NCI-H146 treated with DMSO at 0.1 percent for 48 hours (cell line): ENCODE measurements around the gene ANKRD28.
"Not testable (repeated sequence)": the region's sequence is repeated elsewhere in the genome, so short reads cannot be mapped to it uniquely, and the experiment has no call there.

Experiments used
- DNase-seq: peaks from one replicate; lab custom pipeline; 2025; ENCODE audit not compliant: unreplicated experiment; lab: John Stamatoyannopoulos, UW

The ANKRD28 gene

DNA sequence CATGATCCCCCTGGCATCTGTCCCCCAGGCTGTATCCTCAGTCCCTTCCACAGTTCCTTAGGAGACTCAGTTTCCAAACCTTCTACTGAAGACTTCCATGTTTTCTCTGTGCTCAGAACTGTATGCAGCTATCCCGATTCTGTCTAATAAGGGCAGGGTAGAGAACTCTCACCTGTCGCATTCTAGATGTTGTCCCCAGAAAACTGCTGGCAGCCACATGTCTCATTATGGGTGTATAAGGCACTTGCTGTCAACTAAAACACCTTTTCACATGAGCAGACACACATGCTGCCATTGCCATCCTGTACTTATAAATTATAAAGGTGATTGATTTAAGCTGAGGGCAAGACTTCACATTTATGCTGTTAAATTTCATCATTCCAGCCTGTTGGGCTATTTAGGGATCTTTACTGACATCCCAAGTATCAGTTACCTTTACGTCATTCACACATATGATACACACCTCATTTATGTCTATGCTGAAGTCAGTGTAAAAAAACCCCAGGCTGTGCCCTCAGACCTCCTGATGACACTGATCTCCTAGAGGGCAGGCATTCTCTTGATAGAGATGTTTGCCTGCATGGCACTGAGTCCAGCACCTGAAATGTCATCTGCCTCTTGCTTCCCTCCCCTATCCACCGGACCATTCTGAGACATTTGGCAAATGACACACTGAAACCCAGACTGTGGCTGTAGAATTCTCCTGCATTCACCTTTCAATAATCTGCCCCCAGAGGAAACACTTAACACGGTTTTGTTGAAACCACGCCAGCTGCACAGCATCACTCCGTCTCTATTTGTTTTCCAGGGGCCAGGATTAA lies 160.4 kb downstream of the ANKRD28 start:
- DNase-seq, result no peak

- no peak for DNase-seq
Observed at GRCh38 chr3:15636028-15636709, 161.6 kb downstream of the ANKRD28 start.

DNA sequence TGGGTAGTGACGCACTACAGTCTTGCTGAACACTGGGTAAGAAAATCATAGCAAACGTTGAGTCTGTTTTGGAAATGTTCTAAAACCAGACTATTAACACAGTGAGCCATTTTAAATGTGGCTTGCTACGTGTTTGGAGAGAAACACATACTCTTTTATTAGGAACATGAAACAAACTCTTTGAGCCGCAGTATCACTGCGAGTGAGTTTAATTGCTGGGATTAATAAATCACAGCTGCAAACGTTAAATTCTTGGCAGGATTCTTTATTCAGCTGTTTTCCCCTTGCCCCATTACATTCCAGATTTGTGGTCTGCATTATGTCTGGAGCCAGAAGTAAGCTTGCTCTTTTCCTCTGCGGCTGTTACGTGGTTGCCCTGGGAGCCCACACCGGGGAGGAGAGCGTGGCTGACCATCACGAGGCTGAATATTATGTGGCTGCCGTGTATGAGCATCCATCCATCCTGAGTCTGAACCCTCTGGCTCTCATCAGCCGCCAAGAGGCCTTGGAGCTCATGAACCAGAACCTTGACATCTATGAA lies 162.6 kb downstream of the ANKRD28 start:
- no peak for DNase-seq

DNA sequence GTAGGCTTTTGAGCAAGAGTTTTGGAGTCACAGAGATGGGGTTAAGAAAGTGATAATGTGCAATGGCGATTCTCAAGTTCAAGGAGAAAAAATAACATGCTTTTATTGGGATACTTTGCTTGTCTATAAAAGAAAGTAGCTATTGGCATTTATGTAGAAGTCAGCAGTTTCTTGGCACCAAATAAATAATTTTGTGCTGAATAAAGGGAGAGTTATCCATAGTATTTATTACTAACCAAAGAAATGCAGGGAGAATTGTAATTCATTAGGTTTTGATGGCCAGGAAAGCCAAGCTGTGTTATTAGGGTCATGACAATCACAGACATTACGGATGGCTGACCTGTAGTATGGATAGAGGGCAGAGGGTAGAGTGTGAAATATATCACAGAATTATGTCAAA lies 163.1 kb downstream of the ANKRD28 start:
- no peak for DNase-seq

DNA sequence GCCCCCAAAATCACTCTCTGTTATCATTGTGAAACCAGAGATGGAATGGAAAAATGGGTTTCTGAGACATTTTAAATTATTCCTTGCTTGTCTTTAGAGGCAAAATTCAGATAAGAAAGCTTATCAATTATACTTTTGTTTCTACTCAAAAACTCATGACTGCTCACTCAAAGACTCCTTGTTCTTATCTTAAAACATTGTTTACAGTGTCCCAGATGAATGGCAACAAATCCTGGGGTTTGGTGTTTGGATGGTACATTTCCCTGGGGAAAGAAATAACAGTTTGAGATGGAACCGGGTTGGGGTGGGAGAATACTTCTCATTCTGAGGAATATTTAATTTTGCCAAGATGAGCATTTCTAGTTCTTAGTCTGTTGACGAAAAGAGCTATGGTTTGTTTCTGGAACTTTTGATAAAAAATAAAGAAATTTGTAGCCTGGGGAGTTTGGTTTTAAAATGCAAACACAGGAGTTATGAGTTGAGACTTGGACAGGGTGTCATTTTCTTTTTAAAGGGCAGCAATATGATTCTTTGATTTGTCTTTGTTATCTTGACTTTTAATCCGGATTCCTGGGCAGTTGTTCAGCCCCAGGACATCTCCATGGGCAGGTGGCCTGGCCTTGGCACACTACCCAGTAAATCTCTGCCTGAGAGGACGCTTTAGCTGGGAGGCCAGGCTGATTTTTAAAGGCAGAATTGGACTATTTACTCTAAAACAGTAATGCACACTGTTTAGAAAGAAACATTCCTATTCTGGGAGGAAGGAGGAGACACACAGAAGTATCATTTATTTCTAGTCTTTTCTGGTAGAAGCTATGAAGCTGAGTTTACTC lies 163.8 kb downstream of the ANKRD28 start:
- DNase-seq, result no peak

- peak; percentile 74 for DNase-seq
Observed at GRCh38 chr3:15633159-15633558, 164.6 kb downstream of the ANKRD28 start.

DNA sequence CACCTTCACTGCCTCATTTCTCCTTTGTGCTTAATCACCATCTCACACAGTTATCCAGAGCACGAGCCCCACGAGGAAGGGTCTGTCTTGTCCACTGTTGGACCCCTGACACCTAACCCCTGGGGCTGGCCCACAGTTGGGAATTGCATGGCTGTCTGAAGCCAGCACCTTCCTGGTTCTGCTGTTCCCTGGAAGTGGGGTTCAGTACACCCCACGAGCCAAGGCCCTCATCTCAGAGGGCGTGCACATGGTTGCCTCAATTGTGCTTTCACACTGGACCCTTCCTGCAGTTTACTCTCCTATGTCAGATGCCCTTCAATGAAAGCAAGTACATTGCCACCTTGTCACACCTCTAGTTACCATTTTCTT lies 165.6 kb downstream of the ANKRD28 start:
- DNase-seq, result no peak

- DNase-seq, result no peak
Observed at GRCh38 chr3:15631426-15632211, 166.2 kb downstream of the ANKRD28 start.

GRCh38 chr3:15630646-15631350 lies 167.0 kb downstream of the ANKRD28 start:
- no peak for DNase-seq

DNA sequence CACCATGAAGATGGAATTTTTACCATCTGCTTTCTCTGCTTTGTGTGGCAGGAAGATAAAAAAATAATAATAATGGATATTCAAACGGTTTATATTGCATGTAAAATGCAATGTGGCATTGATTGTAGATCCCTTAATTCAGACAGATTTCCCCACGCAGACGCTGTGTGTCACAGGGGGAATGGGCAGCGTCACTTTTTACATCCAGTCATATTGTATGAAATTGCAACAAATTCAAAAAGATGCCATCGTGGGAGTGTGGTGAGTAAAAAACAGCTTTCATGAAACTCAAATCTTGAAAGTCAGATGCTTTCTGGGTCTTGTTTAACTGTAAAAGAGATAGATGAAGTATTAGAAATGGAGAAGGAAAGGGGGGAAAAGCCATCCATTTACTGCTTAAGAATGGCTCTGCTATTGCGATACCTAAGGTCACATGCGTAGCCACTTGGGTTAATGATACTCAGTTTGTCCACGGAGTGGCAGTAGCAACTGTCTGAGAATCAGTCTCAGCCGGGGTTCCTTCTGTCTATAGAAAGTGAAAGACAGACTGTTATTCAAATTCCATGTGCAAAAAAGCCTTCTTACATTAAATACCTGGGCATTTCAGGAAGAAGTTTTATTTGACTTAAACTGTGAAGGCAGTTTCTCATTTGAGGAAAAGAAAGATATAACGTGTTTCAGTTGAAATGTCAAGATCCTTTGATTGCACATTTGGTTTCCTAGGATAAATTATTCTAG lies 167.8 kb downstream of the ANKRD28 start:
- peak; percentile 9 for DNase-seq

- DNase-seq, result no peak
Observed at GRCh38 chr3:15628967-15629366, 168.8 kb downstream of the ANKRD28 start.

DNA sequence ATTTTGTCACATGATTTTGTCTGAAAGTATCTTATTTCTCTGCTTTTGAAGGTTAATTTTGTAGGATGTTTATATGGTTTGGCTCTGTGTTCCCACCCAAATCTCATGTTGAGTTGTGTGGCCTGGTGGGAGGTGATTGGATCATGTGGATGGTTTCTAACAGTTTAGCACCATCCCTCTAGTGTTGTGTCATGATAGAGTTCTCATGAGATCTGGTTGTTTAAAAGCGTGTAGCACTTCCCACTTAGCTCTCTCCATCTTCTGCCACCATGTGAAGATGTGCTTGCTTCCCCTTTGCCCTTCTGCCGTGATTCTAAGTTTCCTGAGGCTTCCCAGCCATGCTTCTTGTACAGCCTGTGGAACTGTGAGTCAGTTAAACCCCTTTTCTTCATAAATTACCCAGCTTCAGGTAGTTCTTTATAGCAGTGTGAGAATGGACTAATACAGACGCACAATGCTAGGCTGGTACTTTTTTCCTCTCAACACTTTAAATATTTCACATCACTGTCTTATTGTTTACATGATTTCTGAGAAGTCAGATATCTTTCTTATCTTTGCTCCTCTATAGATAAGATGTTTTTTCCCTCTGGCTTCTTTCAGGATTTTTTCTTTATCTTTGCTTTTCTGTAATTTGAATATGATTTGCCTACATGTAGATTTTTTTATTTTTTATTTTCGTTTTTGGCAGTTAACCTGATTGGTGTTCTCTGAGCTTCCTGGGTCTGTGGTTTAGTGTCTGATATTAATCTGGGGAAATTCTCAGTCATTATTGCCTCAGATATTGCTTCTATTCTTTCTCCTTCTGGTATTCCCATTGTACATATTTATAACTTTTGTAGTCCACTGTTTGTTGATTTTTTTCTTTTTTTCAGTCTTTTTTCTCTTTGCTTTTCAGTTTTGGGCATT lies 174.0 kb downstream of the ANKRD28 start:
- no peak for DNase-seq

GRCh38 chr3:15619659-15620464 lies 177.9 kb downstream of the ANKRD28 start:
- DNase-seq, result not testable (repeated sequence)
